HepG2 (cell line): ENCODE results near the gene ATP2B3. TPM values are rescaled to one million over a fixed set of nuclear protein-coding genes. Genes with fewer than 3 reads are reported as not detected.
A peak's percentile ranks its signal among the peaks of the same experiment; 100 is the strongest.

ENCODE experiments used
- ATAC-seq: fragments of 200-7000 bp; cut with Tn5 transposase; 3 replicates; pipeline ENCODE4 v1.9.1; 2020; ENCODE audit warnings: mild to moderate bottlenecking, moderate library complexity
- BruUV-seq: library from RNA; stranded (reverse); fragments of 400-500 nt; replicated peaks from 2 replicates; lab custom pipeline; 2021; lab: Mats Ljungman, UMichigan
- CTCF ChIA-PET: fragments of 300-600 bp; formaldehyde crosslinking; extraction: SDS; loops from one replicate; lab custom pipeline; 2021; ENCODE audit warnings: low total read pairs, inconsistent platforms, low intra/inter-chr PET ratio; lab: Yijun Ruan, JAX
- POLR2A ChIA-PET: fragments of 350-600 bp; sonication (Branson Sonifier 250); formaldehyde crosslinking; loops from one replicate; lab custom pipeline; 2020; ENCODE audit warnings: antibody characterized with exemption, inconsistent platforms; lab: Yijun Ruan, JAX
- DNase-seq: peaks from one replicate; pipeline ENCODE4 v3.0.0-alpha.2; 2015; ENCODE audit warnings: low spot score
- FAIRE-seq: peaks from 3 replicates; lab custom pipeline; 2011; peaks lifted over from hg19 to GRCh38; lab: Jason Lieb, UNC
- H2AFZ ChIP-seq: one replicate; pipeline ENCODE4 v1.6.1; 2011; ENCODE audit warnings: low read length, inconsistent platforms
- H3K27ac ChIP-seq: fragments of 300-600 bp; 3 replicates; pipeline ENCODE4 v1.8.0; 2011; ENCODE audit warnings: mixed run types, mild to moderate bottlenecking, mixed read lengths, low read length, inconsistent platforms; ENCODE audit not compliant: insufficient read depth; ENCODE audit errors: extremely low read length
- H3K27me3 ChIP-seq, 2 experiments: fragments of 200-600 bp in 1 of 2; 2 replicates in 1 of 2; 3 replicates in 1 of 2; pipeline versions ENCODE4 v1.6.0 to v1.8.0; 2011; ENCODE audit warnings: low read length in 2 of 2, mild to moderate bottlenecking in 2 of 2, moderate library complexity in 2 of 2, inconsistent platforms in 1 of 2; ENCODE audit not compliant: insufficient read depth in 2 of 2, control insufficient read depth in 1 of 2
- H3K36me3 ChIP-seq, 2 experiments: fragments of 200-600 bp in 1 of 2; replicated peaks in 1 of 2; 2 replicates in 1 of 2; 3 replicates in 1 of 2; pipeline versions ENCODE4 v1.5.1 to v1.8.0; 2011; ENCODE audit warnings: low read length in 2 of 2, inconsistent platforms in 1 of 2; ENCODE audit not compliant: insufficient read depth in 2 of 2, control insufficient read depth in 1 of 2
- H3K4me1 ChIP-seq: 2 replicates; pipeline ENCODE4 v1.5.1; 2012; ENCODE audit warnings: low read length, inconsistent platforms; ENCODE audit not compliant: insufficient read depth
- H3K4me2 ChIP-seq: 2 replicates; pipeline ENCODE4 v1.6.0; 2011; ENCODE audit warnings: low read depth, low read length, inconsistent platforms
- H3K4me3 ChIP-seq, 3 experiments: fragments of 200-600 bp in 1 of 3; sonication (generic), shearing (Covaris generic) in 1 of 3; replicated peaks in 1 of 3; 2 replicates each; pipeline ENCODE4 v1.5.1; 2011 to 2016; ENCODE audit warnings: low read length in 3 of 3, inconsistent platforms in 2 of 3, low read depth in 2 of 3, mild to moderate bottlenecking in 2 of 3, control low read depth in 1 of 3, mixed read lengths in 1 of 3; ENCODE audit not compliant: insufficient read depth in 1 of 3
- H3K79me2 ChIP-seq: one replicate; pipeline ENCODE4 v1.6.1; 2011; ENCODE audit warnings: low read length, inconsistent platforms; ENCODE audit not compliant: insufficient read depth
- H3K9ac ChIP-seq: 2 replicates; pipeline ENCODE4 v1.6.0; 2011; ENCODE audit warnings: mild to moderate bottlenecking, low read depth, low read length, inconsistent platforms; ENCODE audit not compliant: insufficient read depth
- H3K9me3 ChIP-seq: 2 replicates; pipeline ENCODE4 v1.5.1; 2012; ENCODE audit warnings: mild to moderate bottlenecking, low read length
- H4K20me1 ChIP-seq: 2 replicates; pipeline ENCODE4 v1.6.0; 2011; ENCODE audit warnings: inconsistent platforms, mild to moderate bottlenecking, low read length, moderate library complexity; ENCODE audit not compliant: insufficient read depth
- CTCF ChIP-seq: sonication (generic); formaldehyde crosslinking; IDR thresholded peaks from 2 replicates; pipeline ENCODE4 v1.5.0; 2020; ENCODE audit warnings: mild to moderate bottlenecking, missing genetic modification reagents, moderate library complexity
- ELF3 ChIP-seq: IDR thresholded peaks from 2 replicates; pipeline ENCODE4 v1.6.1; 2016; ENCODE audit warnings: missing genetic modification reagents, missing compliant biosample characterization
- FOXP4 ChIP-seq: sonication (generic); formaldehyde crosslinking; IDR thresholded peaks from 2 replicates; pipeline ENCODE4 v1.4.0; 2020; ENCODE audit warnings: missing genetic modification reagents
- KDM1A ChIP-seq: IDR thresholded peaks from 2 replicates; pipeline ENCODE4 v1.6.1; 2016; ENCODE audit warnings: missing compliant biosample characterization
- KDM3A ChIP-seq: IDR thresholded peaks from 2 replicates; pipeline ENCODE4 v1.6.1; 2018; ENCODE audit warnings: low read depth, missing compliant biosample characterization
- MAZ ChIP-seq, 2 experiments: sonication (generic) in 1 of 2; formaldehyde crosslinking in 1 of 2; IDR thresholded peaks; 2 replicates each; pipeline versions ENCODE4 v1.5.0 to v1.6.1; 2012 to 2020; ENCODE audit warnings: low read depth in 2 of 2, mild to moderate bottlenecking in 2 of 2, borderline replicate concordance in 1 of 2, improper control_type of control experiment in 1 of 2, low read length in 1 of 2, missing genetic modification reagents in 1 of 2, moderate library complexity in 1 of 2
- MED13 ChIP-seq: sonication (generic); formaldehyde crosslinking; IDR thresholded peaks from 2 replicates; pipeline ENCODE4 v1.5.0; 2020; ENCODE audit warnings: missing genetic modification reagents
- ONECUT2 ChIP-seq: sonication (generic); formaldehyde crosslinking; IDR thresholded peaks from 2 replicates; pipeline ENCODE4 v1.4.0; 2020; ENCODE audit warnings: missing genetic modification reagents
- STAG1 ChIP-seq: sonication (generic); formaldehyde crosslinking; IDR thresholded peaks from 2 replicates; pipeline ENCODE4 v1.4.0; 2020; ENCODE audit warnings: missing genetic modification reagents
- SYNCRIP ChIP-seq: fragments of 200-400 bp; formaldehyde crosslinking; IDR thresholded peaks from 2 replicates; pipeline ENCODE4 v1.6.1; 2018; ENCODE audit warnings: mild to moderate bottlenecking, low read depth, low read length; ENCODE audit not compliant: insufficient read depth
- ZNF335 ChIP-seq: sonication (generic); formaldehyde crosslinking; IDR thresholded peaks from 2 replicates; pipeline ENCODE4 v1.4.0; 2020; ENCODE audit warnings: missing genetic modification reagents
- ZNF557 ChIP-seq: sonication (generic); formaldehyde crosslinking; IDR thresholded peaks from 2 replicates; pipeline ENCODE4 v1.4.0; 2020; ENCODE audit warnings: missing genetic modification reagents
- ZNF703 ChIP-seq: sonication (generic); formaldehyde crosslinking; IDR thresholded peaks from 2 replicates; pipeline ENCODE4 v1.5.1; 2020; ENCODE audit warnings: missing genetic modification reagents, mild to moderate bottlenecking, moderate library complexity, borderline replicate concordance
- ZSCAN20 ChIP-seq: sonication (generic); formaldehyde crosslinking; IDR thresholded peaks from 2 replicates; pipeline ENCODE4 v1.4.0; 2020; ENCODE audit warnings: missing genetic modification reagents, mild to moderate bottlenecking, borderline replicate concordance
- WGBS: methylation state at CpG from one replicate; pipeline ENCODE4 v1.1.6; 2017; ENCODE audit warnings: low lambda C conversion rate; 5-methylcytosine and 5-hydroxymethylcytosine counted together
- in situ Hi-C: cut with HindIII; loops from 2 replicates; pipeline ENCODE4 v1.10.0; 2017; ENCODE audit warnings: low pct_unique_long_range_greater_than_20kb; ENCODE audit not compliant: extremely low pct_ligation_motif_present
- intact Hi-C: fragments of 100-400 bp; cut with micrococcal nuclease; formaldehyde crosslinking; loops from one replicate; pipeline ENCODE4 v1.10.0; 2022; ENCODE audit not compliant: unreplicated experiment
- polyA plus RNA-seq, 8 experiments: library from polyadenylated mRNA; depleted of rRNA in 3 of 8; stranded (reverse) in 7 of 8; unstranded in 1 of 8; fragments of >200 nt; fragmentation: Illumina TruSeq in 4 of 8; extraction: Trizol in 4 of 8; gene quantifications; 2 replicates each; pipeline versions ENCODE4 v1.2.1 to v1.2.3, GENCODE V29; 2011 to 2016; ENCODE audit warnings: low read depth in 4 of 8, missing spikeins in 1 of 8, mixed read lengths in 1 of 8; ENCODE audit not compliant: insufficient read depth in 1 of 8
- total RNA-seq, 5 experiments: library from RNA; depleted of rRNA; stranded (reverse); fragments of >200 nt; fragmentation: Illumina TruSeq; extraction: Trizol; gene quantifications; 2 replicates each; pipeline ENCODE4 v1.2.3, GENCODE V29; 2016; ENCODE audit warnings: low read depth in 1 of 5

Gene ATP2B3
- total and polyA plus RNA-seq, 2 of the 13 experiments (the other 11 are each of a cell fraction or from before 2014, with no cell fraction given): not detected

DNA sequence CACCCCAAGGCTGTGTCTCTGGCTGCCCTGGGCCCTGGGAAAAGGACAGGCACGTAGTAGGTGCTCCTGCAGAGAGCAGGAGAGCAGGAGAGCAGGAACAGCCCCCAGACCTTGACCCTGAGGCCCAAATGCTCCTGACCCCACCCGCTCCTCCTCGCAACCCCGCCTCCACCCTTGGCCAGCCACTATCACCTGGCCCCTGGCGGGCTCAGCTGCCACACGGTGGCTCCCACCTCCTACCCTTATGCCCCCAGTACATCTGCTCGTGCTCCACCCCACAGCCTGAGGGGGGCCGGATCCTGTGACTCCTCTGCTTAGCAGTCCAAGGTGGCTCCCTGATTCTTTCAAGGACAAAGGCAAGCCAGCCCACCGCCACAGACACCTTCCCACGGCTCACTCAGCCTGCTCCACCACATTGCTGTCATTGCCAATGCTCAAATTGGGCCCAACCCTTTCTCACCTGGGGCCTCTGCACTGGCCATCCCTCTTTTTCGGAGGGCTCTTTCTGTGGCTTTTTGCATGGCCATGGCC, 41.6 kb upstream of the ATP2B3 start:
- BruUV-seq: no TSS peak
- FAIRE-seq: no peak
- intact Hi-C loops: no loop called here
- Histone ChIP-seq H3K27me3 (peaks cover 2 to 5% of the 10 kb centered on the region in 2 experiments; a peak in 2 of 5 replicates), H3K9ac (no peak overlapping the region), H3K4me3 (no peak overlapping the region), H3K27ac (no peak overlapping the region), H3K4me1 (peaks cover 35% of the 10 kb centered on the region), H3K4me2 (no peak overlapping the region), H3K9me3 (no peaks in the 10 kb centered on the region)
- CTCF ChIA-PET: no interaction called here
- in situ Hi-C loops: no loop called here
- POLR2A ChIA-PET: no interaction called here
- peak; percentile 59 for TF ChIP-seq CTCF (CRISPR knock-in tag)
- peak; percentile 38 for TF ChIP-seq STAG1 (CRISPR knock-in tag)
- TF ChIP-seq ZNF335: no peak
- TF ChIP-seq ELF3 (CRISPR knock-in tag): no peak
- TF ChIP-seq MED13 (CRISPR knock-in tag): no peak
- TF ChIP-seq, all 625 proteins: peak for 2
- 60% methylated on average over 1 of the region's 11 CpGs for WGBS
- ATAC-seq (no peak), DNase-seq (no peak)
- Histone ChIP-seq H3K36me3 (no peaks in the 10 kb centered on the region), H4K20me1 (no peaks in the 10 kb centered on the region), H2AFZ (no peak overlapping the region), H3K79me2 (no peaks in the 10 kb centered on the region)

DNA sequence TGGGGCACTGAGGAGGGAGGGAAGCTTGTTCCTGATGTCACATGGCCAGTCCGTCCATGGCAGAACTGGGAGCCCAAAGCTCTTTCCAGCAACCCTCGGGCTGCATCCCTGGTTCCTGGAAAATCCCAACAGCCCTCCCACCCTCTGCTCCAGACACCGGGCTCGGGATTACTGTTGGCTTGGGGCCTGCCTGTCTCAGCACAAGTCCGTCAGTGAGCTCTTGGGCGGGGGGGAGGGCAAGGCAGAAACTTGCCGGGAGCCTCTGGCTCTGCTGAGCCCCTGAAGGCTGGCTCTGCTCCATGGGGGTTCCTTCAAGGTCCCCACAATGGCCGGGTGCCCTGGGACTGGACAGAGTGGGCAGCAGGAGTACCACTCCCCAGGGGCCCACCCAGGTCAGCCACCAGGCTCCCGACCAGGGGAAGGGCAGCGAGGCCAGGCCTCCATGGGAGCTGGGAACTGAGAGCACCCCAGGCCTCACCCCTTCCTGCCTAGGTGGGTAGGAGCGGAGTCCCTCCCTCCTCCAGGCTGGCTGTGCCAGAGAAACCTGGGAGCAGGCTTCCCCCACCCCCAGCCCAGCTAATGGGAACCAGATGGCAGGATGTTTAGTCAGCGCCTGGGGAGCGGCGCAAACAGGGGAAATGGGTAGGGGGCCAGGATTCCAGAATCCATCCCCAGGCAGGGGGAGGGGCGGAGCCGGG, 40.6 kb upstream of the ATP2B3 start:
- Histone ChIP-seq H3K27me3 (peaks cover 2 to 5% of the 10 kb centered on the region in 2 experiments; a peak in 2 of 5 replicates), H3K27ac (no peak overlapping the region), H3K79me2 (no peaks in the 10 kb centered on the region), H4K20me1 (no peaks in the 10 kb centered on the region), H3K9ac (no peak overlapping the region), H3K4me2 (no peak overlapping the region), H3K4me3 (no peak overlapping the region), H3K9me3 (no peaks in the 10 kb centered on the region), H2AFZ (no peak overlapping the region), H3K4me1 (peaks cover 25% of the 10 kb centered on the region), H3K36me3 (no peaks in the 10 kb centered on the region)
- intact Hi-C loops (no loop called here), in situ Hi-C loops (no loop called here)
- POLR2A ChIA-PET: interaction anchor here (1.2 kb wide), 1 partner anchor 11 kb away, joined by 4 read pairs; no protein-coding TSS in a partner anchor
- no peak for ATAC-seq
- no CpG with 5 or more reads among the region's 16 CpGs for WGBS
- CTCF ChIA-PET: no interaction called here
- BruUV-seq: no TSS peak
- DNase-seq: no peak
- no peak for FAIRE-seq
- TF ChIP-seq ZNF557 (no peak), FOXP4 (no peak), MAZ (IDR thresholded peaks at IDR 0.05; ENCODE audit: borderline replicate concordance, low read depth, low read length) (no peak), MAZ (CRISPR knock-in tag; IDR thresholded peaks at IDR 0.05; ENCODE audit: low read depth) (no peak), KDM1A (CRISPR knock-in tag) (no peak), KDM3A (CRISPR knock-in tag) (no peak), SYNCRIP (no peak), ONECUT2 (CRISPR knock-in tag) (no peak), ZNF703 (CRISPR knock-in tag) (no peak), ZSCAN20 (CRISPR knock-in tag) (no peak)
